Effector memory CD8-positive, alpha-beta T cell (primary cell): ENCODE data around the gene NDUFAF7.
"Not testable (repeated sequence)": the region's sequence is repeated elsewhere in the genome, so short reads cannot be mapped to it uniquely, and the experiment has no call there.

Experiments
- ATAC-seq: fragments of 150-1000 bp; cut with Tn5 transposase; replicated peaks from 2 replicates; pipeline ENCODE4 v1.10.0; 2021; ENCODE audit warnings: mild to moderate bottlenecking, moderate library complexity
- DNase-seq, 3 experiments: peaks; one replicate each; pipeline ENCODE4 v3.0.0; 2021
- H3K27ac Mint-ChIP-seq, 2 donors: one replicate each; pipeline ENCODE4 v1.8.0; 2022; ENCODE audit warnings: mild to moderate bottlenecking in 2 of 2, mixed read lengths in 2 of 2, moderate library complexity in 2 of 2
- H3K27me3 Mint-ChIP-seq, 2 donors: one replicate each; pipeline ENCODE4 v1.8.0; 2022; ENCODE audit warnings: mixed read lengths in 2 of 2
- H3K36me3 Mint-ChIP-seq: one replicate; pipeline ENCODE4 v1.8.0; 2022; ENCODE audit warnings: mild to moderate bottlenecking, moderate library complexity, mixed read lengths; ENCODE audit not compliant: insufficient read depth
- H3K4me1 Mint-ChIP-seq, 2 donors: one replicate each; pipeline ENCODE4 v1.8.0; 2022; ENCODE audit warnings: low read depth in 2 of 2, mixed read lengths in 2 of 2
- H3K4me3 Mint-ChIP-seq, 2 donors: one replicate each; pipeline ENCODE4 v1.8.0; 2022; ENCODE audit warnings: mild to moderate bottlenecking in 2 of 2, mixed read lengths in 2 of 2, moderate library complexity in 2 of 2
- H3K9me3 Mint-ChIP-seq, 2 donors: one replicate each; pipeline ENCODE4 v1.8.0; 2022; ENCODE audit warnings: mixed read lengths in 2 of 2
- total RNA-seq, 9 experiments: gene quantifications; one replicate each; lab custom pipeline; 2026; lab: John Stamatoyannopoulos, UW

The NDUFAF7 gene
- total RNA-seq = 19.4 to 48.3 (median 29.6) reads per million in 9 experiments

GRCh38 chr2:37231241-37232130, at the start of gene NDUFAF7, which contains the start of gene CEBPZ:
TSS of gene NDUFAF7 (plus strand) at chr2:37231658. CDS start at chr2:37231706, 48 bp downstream.
TSS of gene CEBPZ (minus strand) at chr2:37231596. CDS start at chr2:37231567, 29 bp downstream.
- H3K27ac Mint-ChIP-seq = no peak within 1 kb of the TSS
- no peaks in the 10 kb centered on the region for H3K27me3 Mint-ChIP-seq
- H3K4me3 Mint-ChIP-seq = no peak within 1 kb of the TSS
- ATAC-seq = peak; percentile 87
- H3K9me3 Mint-ChIP-seq = no peaks in the 10 kb centered on the region
- peak; percentile 82 to 85 (median 84) for DNase-seq
- peaks cover 29% of the 10 kb centered on the region for H3K36me3 Mint-ChIP-seq
- H3K4me1 Mint-ChIP-seq = peaks cover 11 to 25% of the 10 kb centered on the region in 2 donors

- peaks cover 14 to 32% of the 10 kb centered on the region in 2 donors for H3K27me3 Mint-ChIP-seq
- no peaks in the 10 kb centered on the region for H3K4me1 Mint-ChIP-seq
- no peak for ATAC-seq
- no peaks in the 10 kb centered on the region for H3K9me3 Mint-ChIP-seq
- no peak overlapping the region for H3K27ac Mint-ChIP-seq
- no peaks in the 10 kb centered on the region for H3K36me3 Mint-ChIP-seq
- no peak overlapping the region for H3K4me3 Mint-ChIP-seq
- no peak for DNase-seq
These were observed 49.5 kb upstream of the NDUFAF7 start for GRCh38 chr2:37181726-37182684.

GRCh38 chr2:37188570-37188969, 42.9 kb upstream of the NDUFAF7 start, which contains the start of gene SULT6B1:
TSS of gene SULT6B1 (minus strand) at chr2:37188670. CDS start at chr2:37188640, 30 bp downstream.
- no peak for DNase-seq
- no peak for ATAC-seq
- H3K27me3 Mint-ChIP-seq = peaks cover 0 to 23% of the 10 kb centered on the region in 2 donors
- H3K27ac Mint-ChIP-seq = no peak within 1 kb of the TSS
- H3K9me3 Mint-ChIP-seq = no peaks in the 10 kb centered on the region
- no peak within 1 kb of the TSS for H3K4me3 Mint-ChIP-seq
- no peaks in the 10 kb centered on the region for H3K36me3 Mint-ChIP-seq
- no peaks in the 10 kb centered on the region for H3K4me1 Mint-ChIP-seq

- no peaks in the 10 kb centered on the region for H3K9me3 Mint-ChIP-seq
- H3K36me3 Mint-ChIP-seq = no peaks in the 10 kb centered on the region
- H3K27me3 Mint-ChIP-seq = peaks cover 0 to 23% of the 10 kb centered on the region in 2 donors
- no peak overlapping the region for H3K4me3 Mint-ChIP-seq
- H3K27ac Mint-ChIP-seq = no peak overlapping the region
- ATAC-seq (no peak), DNase-seq (no peak)
- H3K4me1 Mint-ChIP-seq = no peaks in the 10 kb centered on the region
These were observed 41.9 kb upstream of the NDUFAF7 start for GRCh38 chr2:37189452-37190153.

- no peak overlapping the region for H3K27ac Mint-ChIP-seq
- no peaks in the 10 kb centered on the region for H3K9me3 Mint-ChIP-seq
- H3K4me3 Mint-ChIP-seq = no peak overlapping the region
- H3K36me3 Mint-ChIP-seq = no peaks in the 10 kb centered on the region
- no peaks in the 10 kb centered on the region for H3K4me1 Mint-ChIP-seq
- ATAC-seq (no peak), DNase-seq (no peak)
- peaks cover 0 to 23% of the 10 kb centered on the region in 2 donors for H3K27me3 Mint-ChIP-seq
These were observed 41.2 kb upstream of the NDUFAF7 start for GRCh38 chr2:37190290-37190689.

GRCh38 chr2:37191253-37191652, 40.2 kb upstream of the NDUFAF7 start:
- H3K36me3 Mint-ChIP-seq = peaks cover 3% of the 10 kb centered on the region
- no peaks in the 10 kb centered on the region for H3K9me3 Mint-ChIP-seq
- peaks cover 0 to 2% of the 10 kb centered on the region in 2 donors for H3K4me1 Mint-ChIP-seq
- DNase-seq (no peak), ATAC-seq (no peak)
- peak overlapping the region in 1 of 2 donors; percentile 7 for H3K27ac Mint-ChIP-seq
- no peak overlapping the region for H3K4me3 Mint-ChIP-seq
- peaks cover 0 to 17% of the 10 kb centered on the region in 2 donors for H3K27me3 Mint-ChIP-seq

GRCh38 chr2:37191747-37192146, 39.7 kb upstream of the NDUFAF7 start:
- Mint-ChIP-seq H3K36me3 (peaks cover 8% of the 10 kb centered on the region), H3K27me3 (peaks cover 0 to 12% of the 10 kb centered on the region in 2 donors), H3K4me1 (peaks cover 0 to 6% of the 10 kb centered on the region in 2 donors), H3K27ac (peak overlapping the region in 1 of 2 donors; percentile 7), H3K4me3 (no peak overlapping the region), H3K9me3 (no peaks in the 10 kb centered on the region)
- ATAC-seq (no peak), DNase-seq (no peak)

- Mint-ChIP-seq H3K9me3 (no peaks in the 10 kb centered on the region), H3K4me1 (peaks cover 5 to 13% of the 10 kb centered on the region in 2 donors), H3K4me3 (no peak overlapping the region), H3K27ac (no peak overlapping the region), H3K27me3 (peaks cover 0 to 9% of the 10 kb centered on the region in 2 donors), H3K36me3 (peaks cover 16% of the 10 kb centered on the region)
- ATAC-seq (no peak), DNase-seq (no peak)
These were observed 38.9 kb upstream of the NDUFAF7 start for GRCh38 chr2:37192551-37192950.

- Mint-ChIP-seq H3K4me3 (peak overlapping the region; percentile 90 to 97), H3K4me1 (peaks cover 10 to 22% of the 10 kb centered on the region in 2 donors), H3K36me3 (peaks cover 20% of the 10 kb centered on the region), H3K27ac (peak overlapping the region; percentile 93 to 97)
- DNase-seq, H3K9me3 Mint-ChIP-seq, H3K27me3 Mint-ChIP-seq, ATAC-seq: not testable (repeated sequence)
These were observed 35.6 kb upstream of the NDUFAF7 start for GRCh38 chr2:37195862-37196319.

- DNase-seq (peak; percentile 89 to 92 (median 90)), ATAC-seq (peak; percentile 88)
- peaks cover 27% of the 10 kb centered on the region for H3K36me3 Mint-ChIP-seq
- no peaks in the 10 kb centered on the region for H3K9me3 Mint-ChIP-seq
- peak within 1 kb of the TSS; percentile 90 to 97 for H3K4me3 Mint-ChIP-seq
- peaks cover 12 to 22% of the 10 kb centered on the region in 2 donors for H3K4me1 Mint-ChIP-seq
- no peaks in the 10 kb centered on the region for H3K27me3 Mint-ChIP-seq
- H3K27ac Mint-ChIP-seq = peak within 1 kb of the TSS; percentile 93 to 97
These were observed 34.9 kb upstream of the NDUFAF7 start, which contains the start of gene CEBPZOS for GRCh38 chr2:37196320-37197195. TSS of gene CEBPZOS (plus strand) at chr2:37196496. CDS start at chr2:37199705, 3,209 bp downstream.

GRCh38 chr2:37198681-37199065, 32.8 kb upstream of the NDUFAF7 start:
- H3K4me1 Mint-ChIP-seq = peaks cover 18 to 33% of the 10 kb centered on the region in 2 donors
- no peaks in the 10 kb centered on the region for H3K9me3 Mint-ChIP-seq
- H3K36me3 Mint-ChIP-seq = peaks cover 40% of the 10 kb centered on the region
- DNase-seq (no peak), ATAC-seq (no peak)
- peak overlapping the region; percentile 35 to 56 for H3K27ac Mint-ChIP-seq
- H3K27me3 Mint-ChIP-seq = no peaks in the 10 kb centered on the region
- no peak overlapping the region for H3K4me3 Mint-ChIP-seq

GRCh38 chr2:37201208-37201607, 30.2 kb upstream of the NDUFAF7 start:
- Mint-ChIP-seq H3K4me1 (peaks cover 20 to 41% of the 10 kb centered on the region in 2 donors), H3K36me3 (peaks cover 62% of the 10 kb centered on the region), H3K4me3 (no peak overlapping the region), H3K27ac (peak overlapping the region; percentile 67 to 84), H3K27me3 (no peaks in the 10 kb centered on the region), H3K9me3 (no peaks in the 10 kb centered on the region)
- DNase-seq (no peak), ATAC-seq (no peak)
